HFF-Myc (cell line): ENCODE measurements around the gene PHC2.

Experiments
- DNase-seq: peaks from one replicate; pipeline ENCODE4 v3.0.0-alpha.2; 2011; ENCODE audit warnings: low read depth; ENCODE audit errors: extremely low read depth
- H3K4me3 ChIP-seq: replicated peaks from 2 replicates; pipeline ENCODE4 v1.5.1; 2011; ENCODE audit warnings: low read depth, mild to moderate bottlenecking, control low read depth, low read length
- TF ChIP-seq, protein P1 (sequence below): IDR thresholded peaks from 2 replicates; pipeline ENCODE4 v1.5.1; 2012; ENCODE audit warnings: mild to moderate bottlenecking, low read depth, low read length, control low read depth; ENCODE audit errors: missing control alignments

PHC2 gene

DNA sequence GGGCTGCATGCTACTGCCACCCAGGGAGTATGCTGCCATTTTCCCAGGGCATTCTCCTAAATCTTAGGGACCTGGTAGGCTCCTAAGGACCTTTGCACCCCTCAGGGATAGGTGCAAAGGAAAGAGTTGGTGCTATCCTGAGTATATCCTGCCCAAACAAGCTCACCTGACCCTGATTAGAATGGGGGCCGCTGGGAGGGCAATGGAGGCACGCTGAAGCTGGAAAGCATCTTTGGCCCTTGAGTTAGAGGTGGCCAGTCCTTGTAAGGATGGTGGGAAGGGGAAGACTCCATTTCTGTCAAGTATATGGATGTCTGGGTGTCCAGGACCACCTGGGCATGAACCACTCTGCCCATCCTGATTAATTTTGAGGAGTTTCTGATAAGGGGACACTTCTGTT is 61.1 kb downstream of the PHC2 start:
- DNase-seq: no peak
- H3K4me3 ChIP-seq: no peak overlapping the region

DNA sequence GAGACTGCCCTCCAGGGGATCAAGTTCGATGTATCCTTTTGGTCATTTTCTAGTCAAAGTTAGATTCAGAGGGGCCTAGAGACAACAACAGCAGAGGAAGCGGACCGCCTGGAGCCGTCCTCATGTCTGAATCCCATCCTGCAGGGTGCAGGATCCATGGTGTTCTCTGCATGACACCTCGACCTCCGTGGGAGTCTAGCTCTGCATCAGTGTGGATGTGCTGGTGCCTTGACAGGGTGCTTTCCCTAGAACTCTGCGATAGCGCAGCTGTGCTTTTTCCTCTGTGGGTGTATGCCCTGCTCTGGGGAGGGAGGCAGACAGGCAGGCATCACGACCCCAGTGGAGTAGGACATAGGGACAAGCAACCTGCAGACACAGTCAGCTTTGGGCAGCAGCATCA is 61.8 kb downstream of the PHC2 start:
- H3K4me3 ChIP-seq: no peak overlapping the region
- TF ChIP-seq, protein P1, sequence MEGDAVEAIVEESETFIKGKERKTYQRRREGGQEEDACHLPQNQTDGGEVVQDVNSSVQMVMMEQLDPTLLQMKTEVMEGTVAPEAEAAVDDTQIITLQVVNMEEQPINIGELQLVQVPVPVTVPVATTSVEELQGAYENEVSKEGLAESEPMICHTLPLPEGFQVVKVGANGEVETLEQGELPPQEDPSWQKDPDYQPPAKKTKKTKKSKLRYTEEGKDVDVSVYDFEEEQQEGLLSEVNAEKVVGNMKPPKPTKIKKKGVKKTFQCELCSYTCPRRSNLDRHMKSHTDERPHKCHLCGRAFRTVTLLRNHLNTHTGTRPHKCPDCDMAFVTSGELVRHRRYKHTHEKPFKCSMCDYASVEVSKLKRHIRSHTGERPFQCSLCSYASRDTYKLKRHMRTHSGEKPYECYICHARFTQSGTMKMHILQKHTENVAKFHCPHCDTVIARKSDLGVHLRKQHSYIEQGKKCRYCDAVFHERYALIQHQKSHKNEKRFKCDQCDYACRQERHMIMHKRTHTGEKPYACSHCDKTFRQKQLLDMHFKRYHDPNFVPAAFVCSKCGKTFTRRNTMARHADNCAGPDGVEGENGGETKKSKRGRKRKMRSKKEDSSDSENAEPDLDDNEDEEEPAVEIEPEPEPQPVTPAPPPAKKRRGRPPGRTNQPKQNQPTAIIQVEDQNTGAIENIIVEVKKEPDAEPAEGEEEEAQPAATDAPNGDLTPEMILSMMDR: no peak
- DNase-seq: no peak

More for the DNA sequence above, 61.1 kb downstream of the PHC2 start:
- TF ChIP-seq, protein P1: no peak

DNA sequence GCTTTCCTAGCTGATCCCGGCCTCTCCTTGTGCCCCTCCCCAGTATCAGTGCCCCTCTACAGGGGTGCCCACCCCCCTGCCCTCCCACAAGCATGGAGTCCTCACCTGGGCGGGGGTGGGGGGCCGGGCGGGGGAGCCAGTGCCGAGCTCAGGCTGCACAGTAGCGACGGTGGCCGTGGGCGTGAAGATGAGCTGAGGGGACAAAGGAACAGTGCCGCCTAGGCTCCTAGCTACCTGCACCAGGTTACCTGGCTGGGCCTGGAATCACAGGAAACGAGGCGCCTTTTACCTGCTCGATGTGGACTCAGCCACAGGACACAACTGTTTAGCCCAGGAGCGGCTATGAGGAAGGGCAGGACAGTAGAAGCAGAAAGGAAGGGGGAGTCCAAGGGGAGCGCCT is 62.5 kb downstream of the PHC2 start:
- no peak overlapping the region for H3K4me3 ChIP-seq
- DNase-seq: no peak
- TF ChIP-seq, protein P1: no peak

- H3K4me3 ChIP-seq: no peak overlapping the region
- DNase-seq: no peak
- TF ChIP-seq, protein P1: peak; percentile 94
Measured at GRCh38 chr1:33367485-33368405, 63.1 kb downstream of the PHC2 start.

DNA sequence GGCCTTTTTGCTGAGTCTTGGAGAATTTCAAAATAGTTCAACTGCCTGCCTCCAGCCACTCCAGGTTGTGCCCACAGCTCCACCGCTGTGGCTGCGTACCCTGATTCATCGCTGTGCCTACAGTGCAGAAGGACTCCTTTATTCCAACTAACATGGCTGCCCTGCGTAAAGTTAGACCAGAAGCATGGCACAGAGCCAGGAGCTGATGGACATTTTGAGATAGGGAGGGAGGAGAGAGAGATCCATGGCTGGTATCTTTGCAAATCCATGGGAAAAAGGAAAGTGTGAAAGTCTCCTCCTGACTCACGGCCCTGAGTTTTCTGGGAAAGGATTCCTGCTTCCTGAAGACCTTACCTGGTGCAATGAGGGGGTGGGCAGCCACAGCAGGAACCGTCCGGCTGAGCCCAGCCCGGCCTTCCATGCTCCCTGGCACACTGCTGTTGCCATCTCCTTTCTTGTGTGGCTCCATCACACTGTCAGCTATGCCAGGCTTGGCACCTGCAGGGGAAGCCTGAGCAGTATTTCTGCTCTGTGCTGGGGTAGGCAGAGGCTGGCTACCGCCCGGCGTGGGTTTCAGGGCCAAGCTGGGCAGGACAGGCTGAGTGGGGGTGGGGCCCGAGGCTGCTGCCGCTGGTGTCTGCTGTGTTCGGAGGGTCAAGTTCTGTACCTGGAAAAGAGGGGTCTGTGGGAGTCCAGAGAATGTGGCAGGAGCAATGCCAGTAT is 64.0 kb downstream of the PHC2 start:
- no peak for DNase-seq

DNA sequence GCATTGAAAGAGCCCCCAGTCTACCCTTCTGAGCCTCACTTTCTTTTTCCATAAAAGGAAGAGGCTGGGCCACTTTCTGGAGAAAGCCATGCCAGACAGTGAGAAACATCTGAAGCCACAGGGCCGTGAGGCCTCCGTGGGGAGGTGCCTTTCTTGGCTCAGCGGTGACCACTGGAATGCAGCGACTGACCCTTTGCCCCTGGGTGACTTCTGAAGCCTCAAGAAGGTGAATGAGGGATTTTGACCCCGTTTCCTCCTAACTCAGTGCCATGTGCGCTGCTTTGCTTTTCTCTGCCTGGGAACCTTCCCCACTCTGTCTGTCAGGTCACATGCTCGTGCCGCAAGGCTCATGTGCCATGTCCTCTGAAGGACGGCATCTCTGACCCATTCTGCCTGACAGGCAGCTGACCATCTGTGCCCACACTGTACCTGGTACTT is 65.3 kb downstream of the PHC2 start:
- DNase-seq: no peak
- H3K4me3 ChIP-seq: no peak overlapping the region
- TF ChIP-seq, protein P1: no peak

More for the DNA sequence above, 64.0 kb downstream of the PHC2 start:
- TF ChIP-seq, protein P1: no peak
- no peak overlapping the region for H3K4me3 ChIP-seq
